Ascending aorta (tissue), 2 donors: ENCODE data around the gene BTBD17. TPM values are rescaled to one million over a fixed set of nuclear protein-coding genes. Genes with fewer than 3 reads are reported as not detected.

Experiments
- DNase-seq, 2 donors: peaks; one replicate each; pipeline ENCODE4 v3.0.0-alpha.2; 2019; ENCODE audit warnings: low spot score in 2 of 2
- H3K27ac ChIP-seq, 2 donors: fragments of 200-600 bp; sonication (generic); one replicate each; pipeline ENCODE4 v1.5.1; 2016 to 2017; ENCODE audit warnings: mild to moderate bottlenecking in 1 of 2
- H3K27me3 ChIP-seq: fragments of 200-600 bp; sonication (generic); one replicate; pipeline ENCODE4 v1.5.1; 2017
- H3K36me3 ChIP-seq, 2 donors: fragments of 200-600 bp; sonication (generic); one replicate each; pipeline ENCODE4 v1.5.1; 2016
- H3K4me1 ChIP-seq, 2 donors: fragments of 200-600 bp; sonication (generic); one replicate each; pipeline ENCODE4 v1.5.1; 2016 to 2017; ENCODE audit warnings: mild to moderate bottlenecking in 1 of 2
- H3K4me3 ChIP-seq, 2 donors: fragments of 200-600 bp; sonication (generic); one replicate each; pipeline ENCODE4 v1.5.1; 2016 to 2017; ENCODE audit warnings: mild to moderate bottlenecking in 1 of 2
- H3K9me3 ChIP-seq, 2 donors: fragments of 200-600 bp; sonication (generic); one replicate each; pipeline ENCODE4 v1.5.1; 2016
- CTCF ChIP-seq, 3 experiments: fragments of 200-600 bp in 2 of 3; fragments of 450-650 bp in 1 of 3; sonication (generic) in 2 of 3; IDR thresholded peaks; one replicate each; pipeline ENCODE4 v1.5.1; 2016 to 2019; ENCODE audit warnings: antibody characterized with exemption in 3 of 3, mild to moderate bottlenecking in 1 of 3, moderate library complexity in 1 of 3
- intact Hi-C: fragments of 100-400 bp; cut with DNase I; formaldehyde crosslinking; loops from one replicate; pipeline ENCODE4 v1.15.1; 2023
- total RNA-seq: library from RNA; depleted of rRNA; stranded (reverse); fragments of >200 nt; gene quantifications from one replicate; pipeline ENCODE4 v1.1.0, GENCODE V29; 2016

The BTBD17 gene
- total RNA-seq, 1 donor from 2014 or later: not detected

DNA sequence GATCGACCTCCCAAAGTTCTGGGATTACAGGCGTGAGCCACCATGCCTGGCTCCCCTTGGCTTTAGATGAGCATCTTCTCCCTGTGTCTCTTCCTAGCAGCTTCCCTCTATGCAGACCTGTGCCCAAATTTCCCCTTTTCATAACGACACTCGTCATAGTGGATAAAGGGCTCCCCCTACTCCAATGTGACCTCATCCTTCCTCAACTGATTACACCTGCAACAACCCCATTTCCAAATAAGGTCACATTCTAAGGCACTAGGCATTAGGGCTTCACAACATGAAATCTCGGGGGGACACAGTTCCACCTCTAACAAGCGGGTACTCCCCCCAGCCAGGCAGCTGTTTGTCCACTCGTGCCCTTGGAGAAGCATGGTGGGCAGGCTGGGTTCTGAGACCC, 25.4 kb downstream of the BTBD17 start:
- H3K4me1 ChIP-seq: no peaks in the 10 kb centered on the region
- intact Hi-C loops: no loop called here
- H3K27ac ChIP-seq: no peak overlapping the region
- no peak overlapping the region for H3K4me3 ChIP-seq
- no peak for DNase-seq
- no peaks in the 10 kb centered on the region for H3K9me3 ChIP-seq
- no peaks in the 10 kb centered on the region for H3K27me3 ChIP-seq
- TF ChIP-seq CTCF (IDR thresholded peaks at IDR 0.05): no peak
- no peaks in the 10 kb centered on the region for H3K36me3 ChIP-seq

- no peaks in the 10 kb centered on the region for H3K27me3 ChIP-seq
- H3K4me1 ChIP-seq: no peaks in the 10 kb centered on the region
- no peaks in the 10 kb centered on the region for H3K9me3 ChIP-seq
- no peaks in the 10 kb centered on the region for H3K36me3 ChIP-seq
- no peak for DNase-seq
- no peak overlapping the region for H3K27ac ChIP-seq
- intact Hi-C loops: no loop called here
- TF ChIP-seq CTCF (IDR thresholded peaks at IDR 0.05): no peak
- no peak overlapping the region for H3K4me3 ChIP-seq
These were observed 26.1 kb downstream of the BTBD17 start for GRCh38 chr17:74335529-74336062.

DNA sequence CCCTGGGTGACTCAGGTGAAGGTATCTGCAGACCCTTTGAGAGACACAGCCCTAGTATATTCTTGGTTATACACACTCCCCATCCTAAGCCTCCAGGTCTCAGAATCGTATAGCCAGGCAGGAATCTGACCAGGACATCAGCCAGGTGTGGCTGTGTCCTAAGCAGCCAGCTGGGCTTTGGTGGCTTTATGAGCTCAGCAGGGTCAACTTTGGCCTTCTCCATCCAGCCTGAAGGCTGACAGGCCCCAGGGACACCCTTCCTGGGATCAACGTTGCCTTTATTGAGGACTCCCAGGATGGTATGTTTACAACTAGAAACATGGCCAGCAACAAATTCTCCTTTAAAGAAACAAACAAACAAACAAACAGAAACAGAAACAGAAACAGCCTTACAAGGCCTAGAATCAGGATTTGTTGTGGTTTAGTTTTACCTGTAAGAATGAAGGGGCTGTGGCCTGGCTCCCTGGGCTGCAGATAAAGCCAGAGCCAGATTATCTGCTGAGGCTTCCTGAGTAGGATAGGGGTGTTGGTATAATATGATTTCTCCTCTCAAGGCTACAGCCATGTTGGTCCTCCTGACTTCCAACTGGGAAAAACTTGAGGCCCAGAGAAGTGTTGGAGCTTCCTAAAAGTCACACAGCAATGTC, 27.2 kb downstream of the BTBD17 start:
- H3K4me1 ChIP-seq: no peaks in the 10 kb centered on the region
- H3K36me3 ChIP-seq: no peaks in the 10 kb centered on the region
- intact Hi-C loops: no loop called here
- no peak overlapping the region for H3K27ac ChIP-seq
- H3K27me3 ChIP-seq: no peaks in the 10 kb centered on the region
- no peak for TF ChIP-seq CTCF (IDR thresholded peaks at IDR 0.05)
- H3K4me3 ChIP-seq: no peak overlapping the region
- H3K9me3 ChIP-seq: no peaks in the 10 kb centered on the region
- DNase-seq: no peak

DNA sequence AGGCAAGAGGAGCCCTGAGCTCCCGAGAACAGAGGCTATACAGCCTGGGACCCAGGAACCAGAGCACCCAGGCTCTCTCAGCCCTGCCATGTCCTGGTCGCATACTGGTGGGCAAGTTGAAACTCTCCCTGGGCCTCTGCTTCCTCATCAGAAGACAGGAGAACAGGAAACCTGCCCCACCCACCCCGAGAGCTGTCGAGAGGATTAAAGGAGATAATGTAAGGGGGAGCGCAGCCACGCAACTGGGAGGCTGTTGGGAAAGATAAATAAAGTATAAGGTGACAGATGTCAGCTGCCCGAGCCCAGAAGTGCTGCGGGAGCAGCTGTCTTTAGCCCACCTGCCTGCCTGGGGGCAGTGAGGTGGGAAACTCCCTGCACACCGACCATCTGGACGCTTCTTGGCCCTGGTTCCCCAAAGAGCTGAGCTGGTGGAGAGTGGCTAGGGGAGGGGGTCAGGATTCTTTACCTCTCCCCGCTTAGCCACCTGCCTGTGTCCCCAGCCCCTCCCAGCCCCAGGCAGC, 28.8 kb downstream of the BTBD17 start:
- no peak for TF ChIP-seq CTCF (IDR thresholded peaks at IDR 0.05)
- Histone ChIP-seq H3K27ac (no peak overlapping the region), H3K4me1 (no peaks in the 10 kb centered on the region), H3K4me3 (no peak overlapping the region), H3K9me3 (no peaks in the 10 kb centered on the region), H3K27me3 (no peaks in the 10 kb centered on the region), H3K36me3 (no peaks in the 10 kb centered on the region)
- no peak for DNase-seq
- intact Hi-C loops: no loop called here

DNA sequence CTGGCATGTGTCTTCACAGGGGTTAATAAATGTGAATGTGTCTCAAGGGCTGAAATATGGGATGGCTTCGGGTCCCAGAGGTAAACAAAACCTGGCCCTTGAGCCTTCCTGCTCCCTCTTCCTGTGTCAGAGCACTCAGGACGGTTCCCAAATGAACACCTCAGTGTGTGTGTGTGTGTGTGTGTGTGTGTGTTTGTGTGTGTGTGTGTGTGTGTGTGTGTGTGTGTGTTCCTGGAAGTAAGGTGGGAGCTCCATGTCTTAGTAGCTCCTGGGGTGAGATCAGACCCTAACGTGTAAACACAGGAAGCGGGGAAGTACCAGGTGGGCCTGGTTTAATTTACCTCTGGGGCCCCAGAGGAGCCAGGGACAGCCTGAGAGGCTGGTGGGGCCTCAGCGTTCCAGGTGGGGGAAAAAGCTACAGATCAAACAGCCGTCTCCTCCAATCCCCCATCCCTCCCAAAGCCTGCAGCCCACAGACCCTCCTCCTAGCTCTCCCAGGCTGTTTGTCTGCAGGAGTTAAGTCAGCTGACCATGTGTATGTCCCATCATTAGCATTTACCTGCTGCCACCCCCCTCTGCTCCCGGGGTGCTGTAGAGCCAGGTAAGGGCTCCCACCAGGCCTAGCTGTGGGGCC, 29.5 kb downstream of the BTBD17 start:
- H3K27me3 ChIP-seq: no peaks in the 10 kb centered on the region
- no peak overlapping the region for H3K4me3 ChIP-seq
- intact Hi-C loops: no loop called here

More for the DNA sequence above, 29.5 kb downstream of the BTBD17 start:
- Histone ChIP-seq H3K9me3 (no peaks in the 10 kb centered on the region), H3K4me1 (no peaks in the 10 kb centered on the region), H3K27ac (no peak overlapping the region), H3K36me3 (no peaks in the 10 kb centered on the region)
- no peak for TF ChIP-seq CTCF (IDR thresholded peaks at IDR 0.05)
- DNase-seq: no peak
